ENCODE results near the gene TTC34. TPM values are rescaled to one million over a fixed set of nuclear protein-coding genes. Genes with fewer than 3 reads are reported as not detected.

Gene TTC34
- polyA plus RNA-seq, 1 donor (not counting 4 experiments of a cell fraction or from before 2014, with no cell fraction given), result 0.04 TPM

DNA sequence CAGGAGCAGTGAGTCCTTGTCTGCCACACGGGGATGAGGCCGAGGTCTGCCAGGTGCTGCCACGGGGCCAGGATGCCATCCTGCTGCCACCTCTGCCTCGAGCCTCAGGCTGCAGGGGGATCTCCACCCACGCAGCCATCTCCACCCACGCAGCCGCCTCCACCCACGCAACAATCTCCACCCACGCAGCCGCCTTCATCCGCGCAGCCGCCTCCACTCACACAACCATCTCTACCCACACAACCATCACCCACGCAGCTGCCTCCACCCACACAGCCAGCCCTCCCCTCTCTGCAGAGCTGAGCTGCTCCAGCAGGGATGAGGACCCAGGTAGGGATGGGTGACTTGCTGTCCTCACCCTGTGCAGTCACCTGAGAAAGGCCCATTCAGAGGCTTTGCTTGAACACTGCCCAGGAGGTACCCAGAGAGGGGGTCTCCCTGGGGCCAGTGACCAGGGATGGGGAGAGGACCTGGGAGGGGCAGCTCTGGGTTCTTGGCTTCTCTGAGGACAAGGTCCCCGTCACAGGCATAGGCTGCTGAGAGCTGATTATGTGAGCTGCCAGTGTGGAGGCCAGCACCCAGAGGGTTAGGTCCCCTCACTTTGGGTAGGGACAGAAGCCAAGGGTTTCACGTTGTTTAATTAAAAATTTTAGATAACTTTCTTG is 46.6 kb upstream of the TTC34 start:
- Histone ChIP-seq H4K20me1 (ENCODE audit: control insufficient read depth, extremely low read depth, insufficient read depth, low read length) (no peaks in the 10 kb centered on the region), H3K9me1 (ENCODE audit: control insufficient read depth, extremely low read depth, insufficient read depth, low read length) (no peaks in the 10 kb centered on the region), H3K27ac (ENCODE audit: control insufficient read depth, insufficient read depth, low read length) (no peak overlapping the region), H3K36me3 (ENCODE audit: control insufficient read depth in 2 of 2, extremely low read depth in 1 of 2, insufficient read depth in 2 of 2, low read length in 2 of 2) (no peaks in the 10 kb centered on the region), H3K9ac (ENCODE audit: control insufficient read depth, extremely low read depth, insufficient read depth, low read length) (no peak overlapping the region), H3K4me2 (ENCODE audit: control insufficient read depth, extremely low read depth, insufficient read depth, low read depth, low read length) (no peak overlapping the region), H3K79me2 (ENCODE audit: control insufficient read depth, insufficient read depth, low read length) (no peaks in the 10 kb centered on the region), H3K4me1 (ENCODE audit: control insufficient read depth, extremely low read depth, insufficient read depth, low read length) (no peaks in the 10 kb centered on the region), H2AFZ (ENCODE audit: control insufficient read depth, low read length) (no peak overlapping the region), H3K27me3 (ENCODE audit: control insufficient read depth, extremely low read depth, insufficient read depth, low read length) (no peaks in the 10 kb centered on the region), H3K4me3 (ENCODE audit: control insufficient read depth in 2 of 3, extremely low read depth in 1 of 3, insufficient read depth in 2 of 3, low read depth in 1 of 3, low read length in 3 of 3) (no peak overlapping the region), H3K9me3 (ENCODE audit: control insufficient read depth, low read depth, low read length) (peaks cover 2% of the 10 kb centered on the region)
- no peak for TF ChIP-seq EZH2 (IDR thresholded peaks at IDR 0.05; ENCODE audit: low read length)
- TF ChIP-seq, protein P1, sequence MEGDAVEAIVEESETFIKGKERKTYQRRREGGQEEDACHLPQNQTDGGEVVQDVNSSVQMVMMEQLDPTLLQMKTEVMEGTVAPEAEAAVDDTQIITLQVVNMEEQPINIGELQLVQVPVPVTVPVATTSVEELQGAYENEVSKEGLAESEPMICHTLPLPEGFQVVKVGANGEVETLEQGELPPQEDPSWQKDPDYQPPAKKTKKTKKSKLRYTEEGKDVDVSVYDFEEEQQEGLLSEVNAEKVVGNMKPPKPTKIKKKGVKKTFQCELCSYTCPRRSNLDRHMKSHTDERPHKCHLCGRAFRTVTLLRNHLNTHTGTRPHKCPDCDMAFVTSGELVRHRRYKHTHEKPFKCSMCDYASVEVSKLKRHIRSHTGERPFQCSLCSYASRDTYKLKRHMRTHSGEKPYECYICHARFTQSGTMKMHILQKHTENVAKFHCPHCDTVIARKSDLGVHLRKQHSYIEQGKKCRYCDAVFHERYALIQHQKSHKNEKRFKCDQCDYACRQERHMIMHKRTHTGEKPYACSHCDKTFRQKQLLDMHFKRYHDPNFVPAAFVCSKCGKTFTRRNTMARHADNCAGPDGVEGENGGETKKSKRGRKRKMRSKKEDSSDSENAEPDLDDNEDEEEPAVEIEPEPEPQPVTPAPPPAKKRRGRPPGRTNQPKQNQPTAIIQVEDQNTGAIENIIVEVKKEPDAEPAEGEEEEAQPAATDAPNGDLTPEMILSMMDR (optimal IDR thresholded peaks at IDR 0.05 in 1 of 3, IDR thresholded peaks at IDR 0.05 in 1 of 3, conservative IDR thresholded peaks at IDR 0.05 in 1 of 3; ENCODE audit: extremely low read depth in 1 of 3, insufficient read depth in 2 of 3, low read length in 3 of 3), result no peak
- dilution Hi-C loops (cut with MboI; ENCODE audit: extremely low pct_ligation_motif_present, low sequenced_read_pairs), result no loop called here
- DNase-seq (ENCODE audit: low read depth, low spot score), result no peak
- no peak for FAIRE-seq

DNA sequence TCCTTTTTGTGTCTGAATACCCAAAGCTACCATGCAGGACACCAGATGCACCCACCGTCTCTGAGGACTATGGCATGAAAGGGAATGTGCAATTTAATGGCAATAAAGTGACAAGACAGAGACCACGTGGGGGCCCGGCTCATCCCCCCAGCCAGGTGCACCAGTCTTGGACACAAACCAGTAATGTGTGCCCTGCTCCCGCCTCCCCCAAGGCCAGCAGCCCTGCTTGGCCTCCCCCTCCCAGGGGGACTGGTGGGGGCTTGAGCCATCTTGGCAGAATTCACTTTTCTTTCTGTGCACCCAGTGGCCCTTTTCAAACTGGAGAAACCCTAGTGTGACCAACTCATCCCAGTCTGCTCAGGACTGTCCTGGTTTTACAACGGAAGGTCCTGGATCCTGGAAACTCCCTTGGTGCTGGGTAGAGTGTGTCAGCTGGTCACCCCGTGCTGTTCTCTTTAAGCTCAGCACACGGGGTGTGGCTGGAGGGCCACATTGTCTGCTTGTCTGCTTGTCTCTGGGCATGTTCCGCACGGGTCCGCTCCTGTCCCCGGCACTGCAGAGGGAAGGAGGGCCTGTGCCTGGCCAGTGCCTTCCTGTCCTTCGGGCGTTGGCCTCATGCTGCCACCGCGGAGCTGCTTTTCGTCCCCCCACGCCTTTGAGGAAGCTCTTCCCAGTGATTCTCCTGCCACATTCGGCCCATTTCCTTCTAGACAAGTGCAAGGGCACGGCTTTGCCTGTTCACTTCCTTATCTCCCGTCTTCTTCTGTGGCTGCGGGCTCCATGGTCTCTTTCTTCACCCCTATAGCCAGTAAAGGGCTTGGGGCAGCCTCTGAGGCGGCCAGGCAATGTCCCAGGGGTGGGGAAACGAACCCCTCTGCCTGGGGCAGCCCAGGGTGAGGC is 45.8 kb upstream of the TTC34 start:
- no peaks in the 10 kb centered on the region for H3K36me3 ChIP-seq (ENCODE audit: control insufficient read depth in 2 of 2, extremely low read depth in 1 of 2, insufficient read depth in 2 of 2, low read length in 2 of 2)
- peaks cover 2% of the 10 kb centered on the region for H3K9me3 ChIP-seq (ENCODE audit: control insufficient read depth, low read depth, low read length)
- FAIRE-seq (no peak), DNase-seq (ENCODE audit: low read depth, low spot score) (no peak)
- dilution Hi-C loops (cut with MboI; ENCODE audit: extremely low pct_ligation_motif_present, low sequenced_read_pairs), result no loop called here
- no peak overlapping the region for H3K27ac ChIP-seq (ENCODE audit: control insufficient read depth, insufficient read depth, low read length)
- H3K4me2 ChIP-seq (ENCODE audit: control insufficient read depth, extremely low read depth, insufficient read depth, low read depth, low read length), result no peak overlapping the region
- no peak overlapping the region for H3K9ac ChIP-seq (ENCODE audit: control insufficient read depth, extremely low read depth, insufficient read depth, low read length)
- no peaks in the 10 kb centered on the region for H4K20me1 ChIP-seq (ENCODE audit: control insufficient read depth, extremely low read depth, insufficient read depth, low read length)
- TF ChIP-seq, protein P1 (optimal IDR thresholded peaks at IDR 0.05 in 1 of 3, IDR thresholded peaks at IDR 0.05 in 1 of 3, conservative IDR thresholded peaks at IDR 0.05 in 1 of 3; ENCODE audit: extremely low read depth in 1 of 3, insufficient read depth in 2 of 3, low read length in 3 of 3), result no peak
- no peak for TF ChIP-seq EZH2 (IDR thresholded peaks at IDR 0.05; ENCODE audit: low read length)
- H3K4me1 ChIP-seq (ENCODE audit: control insufficient read depth, extremely low read depth, insufficient read depth, low read length), result no peaks in the 10 kb centered on the region
- no peak overlapping the region for H3K4me3 ChIP-seq (ENCODE audit: control insufficient read depth in 2 of 3, extremely low read depth in 1 of 3, insufficient read depth in 2 of 3, low read depth in 1 of 3, low read length in 3 of 3)
- no peaks in the 10 kb centered on the region for H3K9me1 ChIP-seq (ENCODE audit: control insufficient read depth, extremely low read depth, insufficient read depth, low read length)
- no peaks in the 10 kb centered on the region for H3K27me3 ChIP-seq (ENCODE audit: control insufficient read depth, extremely low read depth, insufficient read depth, low read length)
- no peak overlapping the region for H2AFZ ChIP-seq (ENCODE audit: control insufficient read depth, low read length)
- H3K79me2 ChIP-seq (ENCODE audit: control insufficient read depth, insufficient read depth, low read length), result no peaks in the 10 kb centered on the region
